Neural progenitor cell (in vitro differentiated cells): ENCODE measurements around the gene STAG1.

Experiments
- EZH2phosphoT487 ChIP-seq: fragments of 200-600 bp; sonication (generic); IDR thresholded peaks from 2 replicates; pipeline ENCODE4 v1.6.1; 2017; ENCODE audit warnings: antibody characterized with exemption
- TF ChIP-seq, protein P1 (sequence below): fragments of 200-600 bp; sonication (generic); IDR thresholded peaks from 2 replicates; pipeline ENCODE4 v1.5.1; 2017; ENCODE audit warnings: antibody characterized with exemption, mild to moderate bottlenecking

DNA sequence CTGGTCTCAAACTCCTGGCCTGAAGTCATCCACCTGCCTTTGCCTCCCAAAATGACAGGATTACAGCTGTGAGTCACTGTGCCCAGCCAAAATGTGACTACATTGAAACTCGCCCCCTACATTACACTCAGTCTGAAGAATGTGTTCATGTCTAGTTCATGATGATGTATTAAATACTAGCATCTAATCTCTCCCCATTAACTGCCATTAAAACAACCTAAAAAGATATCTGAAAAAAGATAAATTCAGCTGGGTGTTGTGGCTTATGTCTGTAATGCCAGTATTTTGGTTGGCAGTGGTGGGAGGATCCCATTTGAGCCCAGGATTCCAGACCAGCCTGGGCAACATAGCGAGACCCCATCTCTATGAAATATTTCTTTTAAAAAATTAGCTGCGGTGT is 342.6 kb downstream of the STAG1 start:
- TF ChIP-seq, protein P1, sequence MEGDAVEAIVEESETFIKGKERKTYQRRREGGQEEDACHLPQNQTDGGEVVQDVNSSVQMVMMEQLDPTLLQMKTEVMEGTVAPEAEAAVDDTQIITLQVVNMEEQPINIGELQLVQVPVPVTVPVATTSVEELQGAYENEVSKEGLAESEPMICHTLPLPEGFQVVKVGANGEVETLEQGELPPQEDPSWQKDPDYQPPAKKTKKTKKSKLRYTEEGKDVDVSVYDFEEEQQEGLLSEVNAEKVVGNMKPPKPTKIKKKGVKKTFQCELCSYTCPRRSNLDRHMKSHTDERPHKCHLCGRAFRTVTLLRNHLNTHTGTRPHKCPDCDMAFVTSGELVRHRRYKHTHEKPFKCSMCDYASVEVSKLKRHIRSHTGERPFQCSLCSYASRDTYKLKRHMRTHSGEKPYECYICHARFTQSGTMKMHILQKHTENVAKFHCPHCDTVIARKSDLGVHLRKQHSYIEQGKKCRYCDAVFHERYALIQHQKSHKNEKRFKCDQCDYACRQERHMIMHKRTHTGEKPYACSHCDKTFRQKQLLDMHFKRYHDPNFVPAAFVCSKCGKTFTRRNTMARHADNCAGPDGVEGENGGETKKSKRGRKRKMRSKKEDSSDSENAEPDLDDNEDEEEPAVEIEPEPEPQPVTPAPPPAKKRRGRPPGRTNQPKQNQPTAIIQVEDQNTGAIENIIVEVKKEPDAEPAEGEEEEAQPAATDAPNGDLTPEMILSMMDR: no peak
- no peak for TF ChIP-seq EZH2phosphoT487
